Parathyroid adenoma (tissue), 2 donors: Measurements from ENCODE around the gene LAMC1.

Experiments
- H2AFZ ChIP-seq: fragments of 300-600 bp; sonication (generic); one replicate; pipeline ENCODE4 v1.7.0; 2017; ENCODE audit warnings: antibody characterized with exemption, mild to moderate bottlenecking
- H3K27ac ChIP-seq: fragments of 300-600 bp; sonication (generic); one replicate; pipeline ENCODE4 v1.7.0; 2017
- H3K27me3 ChIP-seq: fragments of 300-600 bp; sonication (generic); one replicate; pipeline ENCODE4 v1.7.0; 2017; ENCODE audit warnings: low read length; ENCODE audit not compliant: control insufficient read depth, insufficient read depth
- H3K36me3 ChIP-seq: fragments of 300-600 bp; sonication (generic); one replicate; pipeline ENCODE4 v1.7.0; 2017; ENCODE audit warnings: low read length; ENCODE audit not compliant: control insufficient read depth, insufficient read depth
- H3K4me1 ChIP-seq: fragments of 300-600 bp; sonication (generic); one replicate; pipeline ENCODE4 v1.7.0; 2017; ENCODE audit warnings: control low read depth
- H3K4me2 ChIP-seq: fragments of 300-600 bp; sonication (generic); one replicate; pipeline ENCODE4 v1.7.0; 2017; ENCODE audit warnings: low read length
- H3K4me3 ChIP-seq: fragments of 300-600 bp; sonication (generic); one replicate; pipeline ENCODE4 v1.7.0; 2017; ENCODE audit warnings: low read depth, low read length
- H3K79me2 ChIP-seq: fragments of 300-600 bp; sonication (generic); one replicate; pipeline ENCODE4 v1.7.0; 2017; ENCODE audit warnings: control low read depth
- H3K9ac ChIP-seq: fragments of 300-600 bp; sonication (generic); one replicate; pipeline ENCODE4 v1.7.0; 2017; ENCODE audit warnings: mild to moderate bottlenecking
- H3K9me3 ChIP-seq: fragments of 300-600 bp; sonication (generic); one replicate; pipeline ENCODE4 v1.7.0; 2017; ENCODE audit warnings: low read length; ENCODE audit not compliant: control insufficient read depth
- TF ChIP-seq, protein P1 (sequence below): fragments of 300-600 bp; sonication (generic); IDR thresholded peaks from one replicate; pipeline ENCODE4 v1.7.0; 2017; ENCODE audit warnings: antibody characterized with exemption, mild to moderate bottlenecking
- donor health status: primary hyperparathyroidism.

The LAMC1 gene

DNA sequence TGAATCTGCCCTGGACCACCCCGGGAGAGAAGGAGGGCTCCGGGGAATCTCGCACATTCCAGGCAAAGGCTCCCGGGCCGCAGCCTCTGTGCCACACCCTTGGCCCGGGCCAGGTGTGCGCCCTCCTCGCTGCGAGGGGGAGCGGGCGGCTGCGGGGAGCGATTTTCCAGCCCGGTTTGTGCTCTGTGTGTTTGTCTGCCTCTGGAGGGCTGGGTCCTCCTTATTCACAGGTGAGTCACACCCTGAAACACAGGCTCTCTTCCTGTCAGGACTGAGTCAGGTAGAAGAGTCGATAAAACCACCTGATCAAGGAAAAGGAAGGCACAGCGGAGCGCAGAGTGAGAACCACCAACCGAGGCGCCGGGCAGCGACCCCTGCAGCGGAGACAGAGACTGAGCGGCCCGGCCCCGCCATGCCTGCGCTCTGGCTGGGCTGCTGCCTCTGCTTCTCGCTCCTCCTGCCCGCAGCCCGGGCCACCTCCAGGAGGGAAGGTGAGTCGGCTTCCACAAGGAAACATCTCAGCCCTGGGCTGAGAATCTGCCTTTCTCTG is 162.8 kb downstream of the LAMC1 start, which contains the start of gene LAMC2:
TSS of gene LAMC2 (plus strand) at position 324 of the 550 bp plus-strand sequence. CDS start at position 413, 89 bp downstream.
- Histone ChIP-seq H3K27ac (no peak within 1 kb of the TSS), H3K4me2 (peak within 1 kb of the TSS; percentile 22), H2AFZ (peak within 1 kb of the TSS; percentile 75), H3K36me3 (no peaks in the 10 kb centered on the region), H3K9me3 (no peaks in the 10 kb centered on the region), H3K4me1 (no peaks in the 10 kb centered on the region), H3K79me2 (no peaks in the 10 kb centered on the region), H3K9ac (no peak within 1 kb of the TSS), H3K4me3 (peak within 1 kb of the TSS; percentile 6), H3K27me3 (no peaks in the 10 kb centered on the region)
- TF ChIP-seq, protein P1, sequence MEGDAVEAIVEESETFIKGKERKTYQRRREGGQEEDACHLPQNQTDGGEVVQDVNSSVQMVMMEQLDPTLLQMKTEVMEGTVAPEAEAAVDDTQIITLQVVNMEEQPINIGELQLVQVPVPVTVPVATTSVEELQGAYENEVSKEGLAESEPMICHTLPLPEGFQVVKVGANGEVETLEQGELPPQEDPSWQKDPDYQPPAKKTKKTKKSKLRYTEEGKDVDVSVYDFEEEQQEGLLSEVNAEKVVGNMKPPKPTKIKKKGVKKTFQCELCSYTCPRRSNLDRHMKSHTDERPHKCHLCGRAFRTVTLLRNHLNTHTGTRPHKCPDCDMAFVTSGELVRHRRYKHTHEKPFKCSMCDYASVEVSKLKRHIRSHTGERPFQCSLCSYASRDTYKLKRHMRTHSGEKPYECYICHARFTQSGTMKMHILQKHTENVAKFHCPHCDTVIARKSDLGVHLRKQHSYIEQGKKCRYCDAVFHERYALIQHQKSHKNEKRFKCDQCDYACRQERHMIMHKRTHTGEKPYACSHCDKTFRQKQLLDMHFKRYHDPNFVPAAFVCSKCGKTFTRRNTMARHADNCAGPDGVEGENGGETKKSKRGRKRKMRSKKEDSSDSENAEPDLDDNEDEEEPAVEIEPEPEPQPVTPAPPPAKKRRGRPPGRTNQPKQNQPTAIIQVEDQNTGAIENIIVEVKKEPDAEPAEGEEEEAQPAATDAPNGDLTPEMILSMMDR: no peak

DNA sequence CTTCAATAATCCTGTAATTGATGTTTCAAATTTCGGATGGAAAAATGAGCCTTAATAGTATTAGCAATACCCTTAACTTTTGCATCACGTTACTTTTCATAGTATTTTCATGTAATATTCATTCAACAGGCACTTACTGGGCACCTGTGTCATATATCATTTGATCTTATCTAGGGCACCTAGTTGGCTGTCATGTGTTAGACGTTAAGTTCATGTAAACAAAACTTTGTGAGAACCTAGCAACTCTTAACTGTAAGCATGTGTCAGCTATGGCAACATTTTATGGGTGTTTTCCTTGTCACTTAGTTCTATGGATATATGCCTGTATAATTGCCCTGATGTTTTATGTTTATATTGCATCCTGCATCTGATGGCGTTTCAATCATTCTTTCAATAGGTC is 163.6 kb downstream of the LAMC1 start:
- Histone ChIP-seq H3K4me3 (no peak overlapping the region), H3K79me2 (no peaks in the 10 kb centered on the region), H3K9ac (no peak overlapping the region), H3K27me3 (no peaks in the 10 kb centered on the region), H3K9me3 (no peaks in the 10 kb centered on the region), H3K4me1 (no peaks in the 10 kb centered on the region), H3K4me2 (no peak overlapping the region), H3K36me3 (no peaks in the 10 kb centered on the region), H2AFZ (no peak overlapping the region), H3K27ac (no peak overlapping the region)
- TF ChIP-seq, protein P1: no peak

DNA sequence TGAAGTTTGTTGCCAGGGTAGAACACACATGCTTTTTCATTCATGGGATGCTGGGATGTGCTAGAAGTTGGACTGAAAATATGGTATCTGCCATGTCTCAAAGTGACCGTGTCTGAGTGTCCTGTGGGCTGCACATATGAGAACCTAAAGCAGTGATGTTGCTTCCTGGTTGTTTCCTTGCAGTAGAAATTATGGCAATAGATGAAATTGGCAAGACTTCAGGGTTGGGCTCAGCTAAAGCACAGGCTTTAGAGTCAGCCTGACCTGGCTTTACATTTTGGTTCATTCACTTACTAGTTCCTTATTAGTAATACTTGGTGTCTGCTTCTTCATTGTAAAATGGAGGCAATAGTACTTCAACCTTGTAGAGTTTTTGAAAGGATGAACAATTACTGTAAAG is 165.0 kb downstream of the LAMC1 start:
- Histone ChIP-seq H3K79me2 (no peaks in the 10 kb centered on the region), H3K4me3 (no peak overlapping the region), H3K4me1 (no peaks in the 10 kb centered on the region), H3K4me2 (no peak overlapping the region), H2AFZ (no peak overlapping the region), H3K36me3 (no peaks in the 10 kb centered on the region), H3K9ac (no peak overlapping the region), H3K27ac (no peak overlapping the region), H3K27me3 (no peaks in the 10 kb centered on the region), H3K9me3 (no peaks in the 10 kb centered on the region)
- TF ChIP-seq, protein P1: no peak

DNA sequence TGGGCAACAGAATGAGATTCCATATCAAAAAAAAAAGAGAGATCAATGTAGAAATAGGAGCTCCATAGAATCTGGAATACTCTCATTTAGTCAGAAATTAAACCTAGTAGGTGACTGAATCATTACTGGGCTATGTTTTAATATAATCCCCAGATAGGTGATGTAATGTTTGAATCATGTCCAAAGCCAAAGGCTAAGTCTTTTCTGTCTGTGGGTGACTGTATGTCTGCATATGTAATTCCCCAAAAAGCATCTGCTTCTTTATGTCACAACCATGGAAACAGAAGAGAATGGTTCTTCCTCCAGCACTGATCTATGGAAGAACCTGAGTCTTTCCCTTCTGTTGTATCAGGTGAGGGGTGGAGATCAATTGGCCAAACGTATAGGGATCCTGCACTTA is 168.6 kb downstream of the LAMC1 start:
- Histone ChIP-seq H3K4me3 (no peak overlapping the region), H3K36me3 (no peaks in the 10 kb centered on the region), H2AFZ (no peak overlapping the region), H3K9me3 (no peaks in the 10 kb centered on the region), H3K27me3 (no peaks in the 10 kb centered on the region), H3K4me1 (no peaks in the 10 kb centered on the region), H3K4me2 (no peak overlapping the region), H3K79me2 (no peaks in the 10 kb centered on the region), H3K27ac (no peak overlapping the region), H3K9ac (no peak overlapping the region)
- TF ChIP-seq, protein P1: no peak

DNA sequence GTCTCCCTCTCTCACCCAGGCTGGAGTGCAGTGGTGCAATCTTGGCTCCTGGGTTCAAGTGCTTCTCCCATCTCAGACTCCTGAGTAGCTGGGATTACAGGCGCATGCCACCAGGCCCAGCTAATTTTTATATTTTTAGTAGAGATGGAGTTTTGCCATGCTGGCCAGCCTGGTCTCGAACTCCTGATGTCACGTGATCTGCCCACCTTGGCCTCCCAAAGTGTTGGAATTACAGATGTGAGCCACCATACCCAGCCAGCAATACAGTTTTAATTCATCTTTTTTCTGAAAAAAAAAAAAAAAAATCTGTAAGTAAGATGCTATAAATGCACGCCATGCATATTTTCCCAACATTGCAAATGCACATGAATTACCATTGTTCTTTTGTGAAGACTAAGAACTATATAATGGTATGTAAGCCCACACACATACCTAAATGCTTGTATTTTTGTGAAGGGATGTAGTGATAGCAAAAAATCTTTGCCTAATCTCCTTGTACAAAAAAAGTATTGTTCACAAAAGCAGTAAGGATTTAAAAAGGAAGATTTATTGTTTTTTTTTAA is 170.8 kb downstream of the LAMC1 start:
- no peaks in the 10 kb centered on the region for H3K27me3 ChIP-seq
- no peaks in the 10 kb centered on the region for H3K4me1 ChIP-seq
- no peak overlapping the region for H3K9ac ChIP-seq
- no peak overlapping the region for H3K4me3 ChIP-seq
- H3K79me2 ChIP-seq: no peaks in the 10 kb centered on the region
- H3K9me3 ChIP-seq: no peaks in the 10 kb centered on the region
- TF ChIP-seq, protein P1: no peak
- no peak overlapping the region for H3K4me2 ChIP-seq
- no peaks in the 10 kb centered on the region for H3K36me3 ChIP-seq
- no peak overlapping the region for H3K27ac ChIP-seq
- no peak overlapping the region for H2AFZ ChIP-seq
